22Rv1 (cell line): ENCODE data around the gene BAZ2A.

ENCODE experiments used
- CTCF ChIP-seq: fragments of 450-650 bp; IDR thresholded peaks from 2 replicates; pipeline ENCODE4 v1.5.1; 2017; ENCODE audit warnings: mild to moderate bottlenecking
- ZFX ChIP-seq: fragments of 450-650 bp; IDR thresholded peaks from 2 replicates; pipeline ENCODE4 v1.6.1; 2017; ENCODE audit warnings: antibody characterized with exemption, borderline replicate concordance

- TF ChIP-seq CTCF (no peak), ZFX (no peak)
These were observed 30.3 kb downstream of the BAZ2A start for GRCh38 chr12:56599797-56600196.
